MCF 10A (cell line): ENCODE measurements around the gene ZFHX2. TPM values are rescaled to one million over a fixed set of nuclear protein-coding genes. Genes with fewer than 3 reads are reported as not detected.
"Not testable (repeated sequence)": the region's sequence is repeated elsewhere in the genome, so short reads cannot be mapped to it uniquely, and the experiment has no call there.

Experiments
- BruUV-seq: library from RNA; stranded (reverse); fragments of 400-500 nt; replicated peaks from 2 replicates; lab custom pipeline; 2021; lab: Mats Ljungman, UMichigan
- CTCF ChIA-PET: fragments of 300-600 bp; sonication (Branson Sonifier 250); formaldehyde crosslinking; extraction: SDS; loops from one replicate; lab custom pipeline; 2021; ENCODE audit warnings: antibody characterized with exemption, inconsistent platforms; lab: Yijun Ruan, JAX
- POLR2A ChIA-PET: fragments of 300-600, 350-650 bp; sonication (Branson Sonifier 250); formaldehyde crosslinking; extraction: SDS; loops from one replicate; lab custom pipeline; 2020; ENCODE audit warnings: antibody characterized with exemption, inconsistent platforms; lab: Yijun Ruan, JAX
- DNase-seq: peaks from one replicate; pipeline ENCODE4 v3.0.0-alpha.2; 2018; ENCODE audit not compliant: unreplicated experiment
- H3K27ac Mint-ChIP-seq: one replicate; pipeline ENCODE4 v1.8.0; 2022; ENCODE audit warnings: mild to moderate bottlenecking, low read depth, mixed read lengths; ENCODE audit not compliant: unreplicated experiment
- H3K27me3 Mint-ChIP-seq: one replicate; pipeline ENCODE4 v1.8.0; 2022; ENCODE audit warnings: mixed read lengths; ENCODE audit not compliant: insufficient read depth, unreplicated experiment
- H3K36me3 Mint-ChIP-seq: one replicate; pipeline ENCODE4 v1.8.0; 2022; ENCODE audit warnings: mild to moderate bottlenecking, moderate library complexity, mixed read lengths; ENCODE audit not compliant: insufficient read depth, unreplicated experiment
- H3K4me1 Mint-ChIP-seq: one replicate; pipeline ENCODE4 v1.8.0; 2022; ENCODE audit warnings: mixed read lengths; ENCODE audit not compliant: insufficient read depth, unreplicated experiment
- H3K4me3 Mint-ChIP-seq: one replicate; pipeline ENCODE4 v1.8.0; 2022; ENCODE audit warnings: mild to moderate bottlenecking, moderate library complexity, mixed read lengths; ENCODE audit not compliant: unreplicated experiment
- H3K9me3 Mint-ChIP-seq: one replicate; pipeline ENCODE4 v1.8.0; 2022; ENCODE audit warnings: mixed read lengths; ENCODE audit not compliant: unreplicated experiment
- intact Hi-C: fragments of 100-400 bp; cut with micrococcal nuclease; formaldehyde crosslinking; loops from 2 replicates; pipeline ENCODE4 v1.14.1; 2022
- total RNA-seq: library from RNA; stranded (reverse); gene quantifications from 2 replicates; pipeline ENCODE4 v1.2.3, GENCODE V29; 2022
- TF ChIP-seq, protein P1 (sequence below): fragments of 200-600 bp; IDR thresholded peaks from one replicate; pipeline ENCODE4 v1.8.0; 2022; ENCODE audit warnings: antibody characterized with exemption, mild to moderate bottlenecking; ENCODE audit not compliant: unreplicated experiment

The ZFHX2 gene
- total RNA-seq, 1 experiment from 2014 or later, result 1.8 TPM

DNA sequence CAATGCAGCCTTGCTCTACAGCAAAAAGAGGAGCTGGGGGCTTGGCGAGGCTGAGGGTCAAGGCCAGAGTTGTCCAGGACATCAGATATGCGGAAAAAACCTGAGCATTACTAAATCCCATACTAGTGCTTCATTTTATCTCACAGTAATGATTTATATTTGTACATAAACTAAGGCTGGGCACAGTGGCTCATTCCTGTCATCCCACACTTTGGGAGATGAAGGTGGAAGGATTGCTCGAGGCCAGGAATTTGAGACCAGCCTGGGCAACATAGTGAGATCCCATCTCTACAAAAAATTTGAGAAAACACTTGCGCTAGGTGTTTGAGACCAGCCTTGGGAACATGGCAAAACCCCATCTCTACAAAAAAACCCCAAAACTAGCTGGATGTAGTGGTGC is 38.6 kb upstream of the ZFHX2 start:
- Mint-ChIP-seq H3K9me3 (peaks cover 10% of the 10 kb centered on the region), H3K36me3 (no peaks in the 10 kb centered on the region), H3K4me1 (no peaks in the 10 kb centered on the region), H3K27ac (no peak overlapping the region), H3K27me3 (no peaks in the 10 kb centered on the region), H3K4me3 (no peak overlapping the region)
- BruUV-seq, result no TSS peak
- intact Hi-C loops, result no loop called here
- ChIA-PET POLR2A (interaction anchor here (2.1 kb wide), 1 partner anchor 42 kb away, joined by 11 read pairs; no protein-coding TSS in a partner anchor), CTCF (interaction anchor here (0.5 to 4.6 kb wide), 15 partner anchors 11 to 340 kb away, joined by 3 to 45 read pairs (median 3); partner anchors contain the start of gene DHRS2)
- TF ChIP-seq, protein P1, sequence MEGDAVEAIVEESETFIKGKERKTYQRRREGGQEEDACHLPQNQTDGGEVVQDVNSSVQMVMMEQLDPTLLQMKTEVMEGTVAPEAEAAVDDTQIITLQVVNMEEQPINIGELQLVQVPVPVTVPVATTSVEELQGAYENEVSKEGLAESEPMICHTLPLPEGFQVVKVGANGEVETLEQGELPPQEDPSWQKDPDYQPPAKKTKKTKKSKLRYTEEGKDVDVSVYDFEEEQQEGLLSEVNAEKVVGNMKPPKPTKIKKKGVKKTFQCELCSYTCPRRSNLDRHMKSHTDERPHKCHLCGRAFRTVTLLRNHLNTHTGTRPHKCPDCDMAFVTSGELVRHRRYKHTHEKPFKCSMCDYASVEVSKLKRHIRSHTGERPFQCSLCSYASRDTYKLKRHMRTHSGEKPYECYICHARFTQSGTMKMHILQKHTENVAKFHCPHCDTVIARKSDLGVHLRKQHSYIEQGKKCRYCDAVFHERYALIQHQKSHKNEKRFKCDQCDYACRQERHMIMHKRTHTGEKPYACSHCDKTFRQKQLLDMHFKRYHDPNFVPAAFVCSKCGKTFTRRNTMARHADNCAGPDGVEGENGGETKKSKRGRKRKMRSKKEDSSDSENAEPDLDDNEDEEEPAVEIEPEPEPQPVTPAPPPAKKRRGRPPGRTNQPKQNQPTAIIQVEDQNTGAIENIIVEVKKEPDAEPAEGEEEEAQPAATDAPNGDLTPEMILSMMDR, result no peak
- no peak for DNase-seq

DNA sequence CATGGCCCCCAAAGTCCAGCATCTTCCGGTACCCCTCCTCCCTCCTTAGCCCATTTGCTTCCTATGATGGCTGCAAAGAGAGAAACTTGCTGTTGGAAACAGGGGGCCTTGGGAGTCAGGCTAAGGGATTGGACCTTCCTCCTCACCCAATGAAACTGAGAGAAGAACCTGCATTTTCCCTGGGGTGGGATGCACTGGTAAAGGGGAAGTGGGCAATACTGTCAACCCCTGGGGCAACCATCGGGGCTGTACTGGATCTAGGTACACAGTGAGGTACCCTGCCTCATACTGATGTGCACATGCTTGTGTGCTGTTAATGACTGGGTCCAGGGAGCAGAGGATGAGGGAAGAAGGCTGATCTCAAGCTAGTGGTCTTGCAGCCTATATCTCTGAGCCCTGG is 38.0 kb upstream of the ZFHX2 start:
- DNase-seq, result no peak
- no peaks in the 10 kb centered on the region for H3K27me3 Mint-ChIP-seq
- TF ChIP-seq, protein P1, result no peak
- no peak overlapping the region for H3K4me3 Mint-ChIP-seq
- no peak overlapping the region for H3K27ac Mint-ChIP-seq
- BruUV-seq, result no TSS peak
- intact Hi-C loops, result loop anchor here (1.0 to 5.0 kb wide), 3 partner anchors 138 to 341 kb away; no protein-coding TSS in a partner anchor
- peaks cover 10% of the 10 kb centered on the region for H3K9me3 Mint-ChIP-seq
- no peaks in the 10 kb centered on the region for H3K4me1 Mint-ChIP-seq
- CTCF ChIA-PET, result interaction anchor here (0.5 to 4.6 kb wide), 28 partner anchors 8 to 740 kb away, joined by 3 to 45 read pairs (median 5); partner anchors contain the start of gene DHRS2
- POLR2A ChIA-PET, result interaction anchor here (1.4 to 2.1 kb wide), 2 partner anchors 43 to 321 kb away, joined by 6 to 11 read pairs; no protein-coding TSS in a partner anchor
- H3K36me3 Mint-ChIP-seq, result no peaks in the 10 kb centered on the region

DNA sequence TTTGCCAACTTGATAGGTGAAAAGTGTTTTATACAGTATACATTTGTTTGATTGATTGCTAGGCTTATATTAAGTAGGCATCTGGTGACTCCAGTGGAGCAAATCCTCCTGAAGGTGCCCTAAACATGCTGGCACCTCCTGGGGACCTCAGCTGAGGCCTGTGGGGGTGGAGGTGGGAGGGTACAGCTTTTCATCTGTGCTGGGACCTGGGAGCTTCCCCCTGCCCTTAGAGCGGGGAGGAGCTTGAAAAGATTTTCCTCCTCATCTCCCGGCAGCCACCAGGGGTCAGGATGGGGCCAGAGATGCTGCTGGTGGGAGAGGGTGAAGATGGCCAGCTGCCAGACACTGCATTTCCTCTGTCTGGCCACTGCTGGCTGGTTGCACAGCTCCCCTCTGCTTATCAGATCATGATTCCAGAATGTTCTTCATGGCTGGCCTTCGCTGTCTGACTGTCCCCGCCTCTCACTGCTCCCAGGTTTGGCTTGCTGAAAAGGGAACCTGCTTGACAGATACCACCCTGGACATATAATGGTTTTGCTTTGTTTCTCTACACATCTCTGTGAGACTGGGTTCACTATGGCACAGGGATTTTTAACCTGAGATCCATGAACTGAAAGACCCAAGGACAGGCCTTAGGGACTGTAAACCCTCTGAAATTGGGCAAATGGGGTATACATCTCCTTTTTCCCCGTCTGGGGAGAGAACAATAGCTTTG is 37.5 kb upstream of the ZFHX2 start:
- H3K4me3 Mint-ChIP-seq, result no peak overlapping the region
- POLR2A ChIA-PET, result interaction anchor here (1.4 to 2.1 kb wide), 2 partner anchors 43 to 322 kb away, joined by 6 to 11 read pairs; no protein-coding TSS in a partner anchor
- H3K9me3 Mint-ChIP-seq, result peaks cover 10% of the 10 kb centered on the region
- intact Hi-C loops, result loop anchor here (1.0 to 5.0 kb wide), 3 partner anchors 138 to 342 kb away; no protein-coding TSS in a partner anchor
- TF ChIP-seq, protein P1, result peak; percentile 74
- no peaks in the 10 kb centered on the region for H3K27me3 Mint-ChIP-seq
- peak; percentile 84 for DNase-seq
- CTCF ChIA-PET, result interaction anchor here (0.5 to 4.6 kb wide), 33 partner anchors 8 to 740 kb away, joined by 3 to 45 read pairs (median 4); no protein-coding TSS in a partner anchor
- no TSS peak for BruUV-seq
- no peaks in the 10 kb centered on the region for H3K4me1 Mint-ChIP-seq
- H3K27ac Mint-ChIP-seq, result no peak overlapping the region
- no peaks in the 10 kb centered on the region for H3K36me3 Mint-ChIP-seq

DNA sequence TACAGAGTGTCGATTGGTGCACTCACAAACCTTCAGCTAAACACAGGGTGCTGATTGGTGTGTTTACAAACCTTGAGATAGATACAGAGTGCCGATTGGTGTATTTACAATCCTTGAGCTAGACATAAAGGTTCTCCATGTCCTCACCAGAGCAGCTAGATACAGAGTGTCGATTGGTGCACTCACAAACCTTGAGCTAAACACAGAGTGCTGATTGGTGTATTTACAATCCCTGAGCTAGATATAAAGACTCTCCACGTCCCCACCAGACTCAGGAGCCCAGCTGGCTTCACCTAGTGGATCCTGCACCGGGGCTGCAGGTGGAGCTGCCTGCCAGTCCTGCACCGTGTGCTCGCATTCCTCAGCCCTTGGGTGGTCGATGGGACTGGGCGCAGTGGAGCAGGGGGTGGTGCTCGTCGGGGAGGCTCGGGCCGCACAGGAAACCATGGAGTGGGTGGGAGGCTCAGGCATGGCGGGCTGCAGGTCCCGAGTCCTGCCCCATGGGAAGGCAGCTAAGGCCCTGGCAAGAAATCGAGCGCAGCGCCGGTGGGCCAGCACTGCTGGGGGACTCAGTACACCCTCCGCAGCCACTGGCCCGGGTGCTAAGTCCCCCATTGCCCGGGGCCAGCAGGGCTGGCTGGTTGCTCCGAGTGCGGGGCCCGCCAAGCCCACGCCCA is 33.1 kb upstream of the ZFHX2 start:
- intact Hi-C loops, result loop anchor here (5.0 kb wide), 1 partner anchor 143 kb away; no protein-coding TSS in a partner anchor
- H3K27ac Mint-ChIP-seq, BruUV-seq, DNase-seq, H3K4me3 Mint-ChIP-seq, H3K36me3 Mint-ChIP-seq, H3K4me1 Mint-ChIP-seq, H3K27me3 Mint-ChIP-seq, H3K9me3 Mint-ChIP-seq: not testable (repeated sequence)
- ChIA-PET POLR2A (interaction anchor here (1.4 kb wide), 1 partner anchor 16 kb away, joined by 3 read pairs; no protein-coding TSS in a partner anchor), CTCF (interaction anchor here (1.3 to 1.8 kb wide), 2 partner anchors 48 to 326 kb away, joined by 3 to 5 read pairs; no protein-coding TSS in a partner anchor)

DNA sequence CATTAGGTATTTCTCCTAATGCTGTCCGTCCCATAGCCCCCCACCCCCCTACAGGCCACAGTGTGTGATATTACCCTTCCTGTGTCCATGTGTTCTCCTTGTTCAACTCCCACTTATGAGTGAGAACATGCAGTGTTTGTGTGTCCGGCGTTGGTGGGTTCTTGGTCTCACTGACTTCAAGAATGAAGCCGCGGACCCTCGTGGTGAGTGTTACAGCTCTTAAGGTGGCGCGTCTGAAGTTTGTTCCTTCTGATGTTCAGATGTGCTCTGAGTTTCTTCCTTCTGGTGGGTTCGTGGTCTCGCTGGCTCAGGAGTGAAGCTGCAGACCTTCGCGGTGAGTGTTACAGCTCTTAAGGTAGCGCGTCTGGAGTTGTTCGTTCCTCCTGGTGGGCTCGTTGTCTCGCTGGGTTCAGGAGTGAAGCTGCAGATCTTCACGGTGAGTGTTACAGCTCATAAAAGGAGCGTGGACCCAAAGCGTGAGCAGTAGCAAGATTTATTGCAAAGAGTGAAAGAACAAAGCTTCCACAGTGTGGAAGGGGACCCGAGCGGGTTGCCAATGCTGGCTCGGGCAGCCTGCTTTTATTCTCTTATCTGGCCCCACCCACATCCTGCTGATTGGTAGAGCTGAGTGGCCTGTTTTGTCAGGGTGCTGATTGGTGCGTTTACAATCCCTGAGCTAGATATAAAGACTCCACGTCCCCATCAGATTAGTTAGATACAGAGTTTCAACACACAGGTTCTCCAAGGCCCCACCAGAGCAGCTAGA is 32.4 kb upstream of the ZFHX2 start:
- DNase-seq, POLR2A ChIA-PET: not testable (repeated sequence)
- CTCF ChIA-PET, result interaction anchor here (1.3 to 1.8 kb wide), 4 partner anchors 24 to 326 kb away, joined by 3 to 6 read pairs (median 5); no protein-coding TSS in a partner anchor

More for the DNA sequence above, 32.4 kb upstream of the ZFHX2 start:
- H3K27me3 Mint-ChIP-seq, H3K9me3 Mint-ChIP-seq, H3K27ac Mint-ChIP-seq, H3K36me3 Mint-ChIP-seq, H3K4me3 Mint-ChIP-seq, intact Hi-C loops, BruUV-seq, H3K4me1 Mint-ChIP-seq: not testable (repeated sequence)
